HG02973 (cell line): ENCODE data around the gene PRDM5.

Source experiments
- ATAC-seq: cut with Tn5 transposase; IDR thresholded peaks from one replicate; pipeline ENCODE4 v1.9.1; 2021; ENCODE audit warnings: moderate library complexity; ENCODE audit not compliant: unreplicated experiment

PRDM5 gene

GRCh38 chr4:120922381-120923206 lies at the start of gene PRDM5:
PRDM5 (minus strand) TSS chr4:120922726; CDS start chr4:120922608, 118 bp downstream.
- ATAC-seq, result no peak

- no peak for ATAC-seq
Observed at GRCh38 chr4:120971884-120972283, 49.4 kb upstream of the PRDM5 start.

GRCh38 chr4:120965938-120966337 lies 43.4 kb upstream of the PRDM5 start:
- no peak for ATAC-seq

- no peak for ATAC-seq
Observed at GRCh38 chr4:120964596-120964995, 42.1 kb upstream of the PRDM5 start.

GRCh38 chr4:120963449-120963848 lies 40.9 kb upstream of the PRDM5 start:
- ATAC-seq, result no peak

- no peak for ATAC-seq
Observed at GRCh38 chr4:120960656-120961267, 38.2 kb upstream of the PRDM5 start.

- no peak for ATAC-seq
Observed at GRCh38 chr4:120948382-120948781, 25.9 kb upstream of the PRDM5 start.

GRCh38 chr4:120942776-120943175 lies 20.2 kb upstream of the PRDM5 start:
- no peak for ATAC-seq

GRCh38 chr4:120940547-120940946 lies 18.0 kb upstream of the PRDM5 start:
- ATAC-seq, result no peak

GRCh38 chr4:120939693-120940092 lies 17.2 kb upstream of the PRDM5 start:
- no peak for ATAC-seq

GRCh38 chr4:120929847-120930246 lies 7.3 kb upstream of the PRDM5 start:
- ATAC-seq, result no peak

- no peak for ATAC-seq
Observed at GRCh38 chr4:120927801-120928409, 5.4 kb upstream of the PRDM5 start.

GRCh38 chr4:120926358-120927025 lies 4.0 kb upstream of the PRDM5 start:
- no peak for ATAC-seq

GRCh38 chr4:120924931-120925330 lies 2.4 kb upstream of the PRDM5 start:
- ATAC-seq, result no peak

- ATAC-seq, result no peak
Observed at GRCh38 chr4:120923207-120923522, 639 bp upstream of the PRDM5 start.

GRCh38 chr4:120921456-120922380 lies 808 bp downstream of the PRDM5 start:
- ATAC-seq, result no peak

- no peak for ATAC-seq
Observed at GRCh38 chr4:120920666-120921065, 1.9 kb downstream of the PRDM5 start.

GRCh38 chr4:120919358-120919757 lies 3.2 kb downstream of the PRDM5 start:
- ATAC-seq, result no peak

- ATAC-seq, result no peak
Observed at GRCh38 chr4:120918788-120919187, 3.7 kb downstream of the PRDM5 start.

- no peak for ATAC-seq
Observed at GRCh38 chr4:120918092-120918491, 4.4 kb downstream of the PRDM5 start.

GRCh38 chr4:120916937-120917336 lies 5.6 kb downstream of the PRDM5 start:
- no peak for ATAC-seq
